ENCODE data around the gene PUS1.

PUS1 gene

GRCh38 chr12:131904346-131904745, 24.7 kb upstream of the PUS1 start:
- Histone ChIP-seq H3K79me2 (ENCODE audit: insufficient read depth, low read length) (peaks cover 43% of the 10 kb centered on the region), H3K4me2 (ENCODE audit: low read depth, low read length, poor library complexity, severe bottlenecking) (no peak overlapping the region), H2AFZ (ENCODE audit: low read length) (no peak overlapping the region), H3F3A (ENCODE audit: low read depth) (no peaks in the 10 kb centered on the region), H3K27me3 (ENCODE audit: insufficient read depth, low read length, poor library complexity, severe bottlenecking) (no peaks in the 10 kb centered on the region), H3K36me3 (ENCODE audit: insufficient read depth, low read length) (peaks cover 7% of the 10 kb centered on the region; the same call in 1 of the 2 replicates), H3K9ac (ENCODE audit: low read depth, low read length, poor library complexity, severe bottlenecking) (no peak overlapping the region), H4K20me1 (ENCODE audit: insufficient read depth, low read length, poor library complexity, severe bottlenecking) (peaks cover 20% of the 10 kb centered on the region), H3K9me2 (replicated peaks; ENCODE audit: low read depth, low read length) (no peaks in the 10 kb centered on the region), H3K4me1 (ENCODE audit: insufficient read depth, low read length, poor library complexity, severe bottlenecking) (peaks cover 3% of the 10 kb centered on the region), H3K9me3 (ENCODE audit: insufficient read depth, low read depth, low read length) (no peaks in the 10 kb centered on the region), H3K4me3 (ENCODE audit: low read length, poor library complexity, severe bottlenecking) (no peak overlapping the region)
- no peak for TF ChIP-seq CTCF (conservative IDR thresholded peaks at IDR 0.05; ENCODE audit: low read length)
- TF ChIP-seq EZH2phosphoT487 (IDR thresholded peaks at IDR 0.05; ENCODE audit: borderline replicate concordance), result no peak

GRCh38 chr12:131905081-131905629, 23.9 kb upstream of the PUS1 start:
- no peaks in the 10 kb centered on the region for H3K27me3 ChIP-seq (ENCODE audit: insufficient read depth, low read length, poor library complexity, severe bottlenecking)
- no peaks in the 10 kb centered on the region for H3K9me3 ChIP-seq (ENCODE audit: insufficient read depth, low read depth, low read length)
- no peak for TF ChIP-seq CTCF (conservative IDR thresholded peaks at IDR 0.05; ENCODE audit: low read length)
- no peak for TF ChIP-seq EZH2phosphoT487 (IDR thresholded peaks at IDR 0.05; ENCODE audit: borderline replicate concordance)
- H3K4me3 ChIP-seq (ENCODE audit: low read length, poor library complexity, severe bottlenecking), result no peak overlapping the region
- peaks cover 3% of the 10 kb centered on the region for H3K4me1 ChIP-seq (ENCODE audit: insufficient read depth, low read length, poor library complexity, severe bottlenecking)
- H2AFZ ChIP-seq (ENCODE audit: low read length), result no peak overlapping the region
- peaks cover 14% of the 10 kb centered on the region; the same call in 1 of the 2 replicates for H3K36me3 ChIP-seq (ENCODE audit: insufficient read depth, low read length)
- H3K9me2 ChIP-seq (replicated peaks; ENCODE audit: low read depth, low read length), result no peaks in the 10 kb centered on the region
- no peak overlapping the region for H3K4me2 ChIP-seq (ENCODE audit: low read depth, low read length, poor library complexity, severe bottlenecking)
- H3F3A ChIP-seq (ENCODE audit: low read depth), result no peaks in the 10 kb centered on the region
- peaks cover 40% of the 10 kb centered on the region for H3K79me2 ChIP-seq (ENCODE audit: insufficient read depth, low read length)
- no peak overlapping the region for H3K9ac ChIP-seq (ENCODE audit: low read depth, low read length, poor library complexity, severe bottlenecking)
- H4K20me1 ChIP-seq (ENCODE audit: insufficient read depth, low read length, poor library complexity, severe bottlenecking), result peaks cover 20% of the 10 kb centered on the region

GRCh38 chr12:131905630-131906091, 23.4 kb upstream of the PUS1 start:
- Histone ChIP-seq H3K27me3 (ENCODE audit: insufficient read depth, low read length, poor library complexity, severe bottlenecking) (no peaks in the 10 kb centered on the region), H3K36me3 (ENCODE audit: insufficient read depth, low read length) (peaks cover 19% of the 10 kb centered on the region; the same call in 1 of the 2 replicates), H4K20me1 (ENCODE audit: insufficient read depth, low read length, poor library complexity, severe bottlenecking) (peaks cover 20% of the 10 kb centered on the region), H3K9me2 (replicated peaks; ENCODE audit: low read depth, low read length) (no peaks in the 10 kb centered on the region), H3F3A (ENCODE audit: low read depth) (no peaks in the 10 kb centered on the region), H3K4me2 (ENCODE audit: low read depth, low read length, poor library complexity, severe bottlenecking) (no peak overlapping the region), H3K9ac (ENCODE audit: low read depth, low read length, poor library complexity, severe bottlenecking) (no peak overlapping the region), H3K79me2 (ENCODE audit: insufficient read depth, low read length) (peaks cover 35% of the 10 kb centered on the region; the same call in 1 of the 2 replicates), H2AFZ (ENCODE audit: low read length) (no peak overlapping the region), H3K4me1 (ENCODE audit: insufficient read depth, low read length, poor library complexity, severe bottlenecking) (peaks cover 3% of the 10 kb centered on the region), H3K4me3 (ENCODE audit: low read length, poor library complexity, severe bottlenecking) (no peak overlapping the region), H3K9me3 (ENCODE audit: insufficient read depth, low read depth, low read length) (no peaks in the 10 kb centered on the region)
- TF ChIP-seq CTCF (conservative IDR thresholded peaks at IDR 0.05; ENCODE audit: low read length) (no peak), EZH2phosphoT487 (IDR thresholded peaks at IDR 0.05; ENCODE audit: borderline replicate concordance) (no peak)

Data from Loucy (cell line).